OCI-LY1 (cell line): ENCODE data around the gene TMC5.

ENCODE experiments used
- CTCF ChIP-seq: fragments of 200-600 bp; sonication (generic), shearing (Covaris generic); IDR thresholded peaks from 2 replicates; pipeline ENCODE4 v1.5.1; 2017; ENCODE audit warnings: mild to moderate bottlenecking, antibody characterized with exemption, low read length, moderate library complexity, mixed read lengths
- EZH2 ChIP-seq: fragments of 200-600 bp; sonication (generic), shearing (Covaris generic); IDR thresholded peaks from 2 replicates; pipeline ENCODE4 v1.8.0; 2017; ENCODE audit warnings: borderline replicate concordance, mixed run types, mild to moderate bottlenecking, antibody characterized with exemption, low read length, moderate library complexity, mixed read lengths

- TF ChIP-seq CTCF (no peak), EZH2 (no peak)
Observed at GRCh38 chr16:19506965-19507364, 89.3 kb downstream of the TMC5 start.
